Measurements from ENCODE around the gene ABCB8.
A peak's percentile ranks its signal among the peaks of the same experiment; 100 is the strongest.

Gene ABCB8

GRCh38 chr7:151078233-151079040 lies 50.2 kb downstream of the ABCB8 start (continued):
- TF ChIP-seq ZBTB49 (tag by site-specific recombination; IDR thresholded peaks at IDR 0.05; ENCODE audit: low read depth) (no peak), ZBTB20 (tag by site-specific recombination; IDR thresholded peaks at IDR 0.05) (peak; percentile 48; the same call in 1 of the 2 replicates), ZNF138 (tag by site-specific recombination; IDR thresholded peaks at IDR 0.05; ENCODE audit: borderline replicate concordance) (no peak), ZNF292 (tag by site-specific recombination; IDR thresholded peaks at IDR 0.05; ENCODE audit: borderline replicate concordance, low read depth) (no peak), ZBTB8A (tag by site-specific recombination; IDR thresholded peaks at IDR 0.05) (no peak), MYNN (tag by site-specific recombination; IDR thresholded peaks at IDR 0.05; ENCODE audit: borderline replicate concordance) (no peak), ZNF76 (tag by site-specific recombination; IDR thresholded peaks at IDR 0.05; ENCODE audit: borderline replicate concordance, low read depth) (no peak), ZNF580 (tag by site-specific recombination; IDR thresholded peaks at IDR 0.05) (no peak), YY2 (tag by site-specific recombination; IDR thresholded peaks at IDR 0.05) (no peak), PBX3 (CRISPR knock-in tag; IDR thresholded peaks at IDR 0.05) (no peak), ZNF366 (tag by site-specific recombination; conservative IDR thresholded peaks at IDR 0.05) (peak; percentile 85), ZNF416 (tag by site-specific recombination; IDR thresholded peaks at IDR 0.05) (no peak), ZFP3 (tag by site-specific recombination; IDR thresholded peaks at IDR 0.05; ENCODE audit: low read depth) (no peak), ZNF426 (tag by site-specific recombination; IDR thresholded peaks at IDR 0.05) (no peak), ZNF324 (tag by site-specific recombination; IDR thresholded peaks at IDR 0.05) (no peak), ZNF211 (tag by site-specific recombination; IDR thresholded peaks at IDR 0.05; ENCODE audit: low read depth) (no peak), ZNF664 (tag by site-specific recombination; IDR thresholded peaks at IDR 0.05) (no peak), ZNF670 (tag by site-specific recombination; IDR thresholded peaks at IDR 0.05; ENCODE audit: low read depth) (no peak), ZNF768 (tag by site-specific recombination; IDR thresholded peaks at IDR 0.05) (no peak), SP7 (tag by site-specific recombination; IDR thresholded peaks at IDR 0.05) (peak; percentile 81; the same call in 1 of the 2 replicates), ZNF214 (tag by site-specific recombination; IDR thresholded peaks at IDR 0.05; ENCODE audit: borderline replicate concordance) (no peak), ZNF623 (tag by site-specific recombination; IDR thresholded peaks at IDR 0.05) (no peak), KLF10 (tag by site-specific recombination; IDR thresholded peaks at IDR 0.05) (peak; percentile 84)
- TF ChIP-seq, protein P1, sequence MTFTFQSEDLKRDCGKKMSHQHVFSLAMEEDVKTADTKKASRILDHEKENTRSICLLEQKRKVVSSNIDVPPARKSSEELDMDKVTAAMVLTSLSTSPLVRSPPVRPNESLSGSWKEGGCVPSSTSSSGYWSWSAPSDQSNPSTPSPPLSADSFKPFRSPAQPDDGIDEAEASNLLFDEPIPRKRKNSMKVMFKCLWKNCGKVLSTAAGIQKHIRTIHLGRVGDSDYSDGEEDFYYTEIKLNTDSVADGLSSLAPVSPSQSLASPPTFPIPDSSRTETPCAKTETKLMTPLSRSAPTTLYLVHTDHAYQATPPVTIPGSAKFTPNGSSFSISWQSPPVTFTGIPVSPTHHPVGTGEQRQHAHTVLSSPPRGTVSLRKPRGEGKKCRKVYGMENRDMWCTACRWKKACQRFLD (tag by site-specific recombination; IDR thresholded peaks at IDR 0.05) = no peak
- TF ChIP-seq, protein P2, sequence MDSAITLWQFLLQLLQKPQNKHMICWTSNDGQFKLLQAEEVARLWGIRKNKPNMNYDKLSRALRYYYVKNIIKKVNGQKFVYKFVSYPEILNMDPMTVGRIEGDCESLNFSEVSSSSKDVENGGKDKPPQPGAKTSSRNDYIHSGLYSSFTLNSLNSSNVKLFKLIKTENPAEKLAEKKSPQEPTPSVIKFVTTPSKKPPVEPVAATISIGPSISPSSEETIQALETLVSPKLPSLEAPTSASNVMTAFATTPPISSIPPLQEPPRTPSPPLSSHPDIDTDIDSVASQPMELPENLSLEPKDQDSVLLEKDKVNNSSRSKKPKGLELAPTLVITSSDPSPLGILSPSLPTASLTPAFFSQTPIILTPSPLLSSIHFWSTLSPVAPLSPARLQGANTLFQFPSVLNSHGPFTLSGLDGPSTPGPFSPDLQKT (IDR thresholded peaks at IDR 0.05; ENCODE audit: borderline replicate concordance, low read depth, low read length) = no peak
- TF ChIP-seq, protein P3, sequence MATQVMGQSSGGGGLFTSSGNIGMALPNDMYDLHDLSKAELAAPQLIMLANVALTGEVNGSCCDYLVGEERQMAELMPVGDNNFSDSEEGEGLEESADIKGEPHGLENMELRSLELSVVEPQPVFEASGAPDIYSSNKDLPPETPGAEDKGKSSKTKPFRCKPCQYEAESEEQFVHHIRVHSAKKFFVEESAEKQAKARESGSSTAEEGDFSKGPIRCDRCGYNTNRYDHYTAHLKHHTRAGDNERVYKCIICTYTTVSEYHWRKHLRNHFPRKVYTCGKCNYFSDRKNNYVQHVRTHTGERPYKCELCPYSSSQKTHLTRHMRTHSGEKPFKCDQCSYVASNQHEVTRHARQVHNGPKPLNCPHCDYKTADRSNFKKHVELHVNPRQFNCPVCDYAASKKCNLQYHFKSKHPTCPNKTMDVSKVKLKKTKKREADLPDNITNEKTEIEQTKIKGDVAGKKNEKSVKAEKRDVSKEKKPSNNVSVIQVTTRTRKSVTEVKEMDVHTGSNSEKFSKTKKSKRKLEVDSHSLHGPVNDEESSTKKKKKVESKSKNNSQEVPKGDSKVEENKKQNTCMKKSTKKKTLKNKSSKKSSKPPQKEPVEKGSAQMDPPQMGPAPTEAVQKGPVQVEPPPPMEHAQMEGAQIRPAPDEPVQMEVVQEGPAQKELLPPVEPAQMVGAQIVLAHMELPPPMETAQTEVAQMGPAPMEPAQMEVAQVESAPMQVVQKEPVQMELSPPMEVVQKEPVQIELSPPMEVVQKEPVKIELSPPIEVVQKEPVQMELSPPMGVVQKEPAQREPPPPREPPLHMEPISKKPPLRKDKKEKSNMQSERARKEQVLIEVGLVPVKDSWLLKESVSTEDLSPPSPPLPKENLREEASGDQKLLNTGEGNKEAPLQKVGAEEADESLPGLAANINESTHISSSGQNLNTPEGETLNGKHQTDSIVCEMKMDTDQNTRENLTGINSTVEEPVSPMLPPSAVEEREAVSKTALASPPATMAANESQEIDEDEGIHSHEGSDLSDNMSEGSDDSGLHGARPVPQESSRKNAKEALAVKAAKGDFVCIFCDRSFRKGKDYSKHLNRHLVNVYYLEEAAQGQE (tag by site-specific recombination; IDR thresholded peaks at IDR 0.05) = no peak
- TF ChIP-seq, protein P4, sequence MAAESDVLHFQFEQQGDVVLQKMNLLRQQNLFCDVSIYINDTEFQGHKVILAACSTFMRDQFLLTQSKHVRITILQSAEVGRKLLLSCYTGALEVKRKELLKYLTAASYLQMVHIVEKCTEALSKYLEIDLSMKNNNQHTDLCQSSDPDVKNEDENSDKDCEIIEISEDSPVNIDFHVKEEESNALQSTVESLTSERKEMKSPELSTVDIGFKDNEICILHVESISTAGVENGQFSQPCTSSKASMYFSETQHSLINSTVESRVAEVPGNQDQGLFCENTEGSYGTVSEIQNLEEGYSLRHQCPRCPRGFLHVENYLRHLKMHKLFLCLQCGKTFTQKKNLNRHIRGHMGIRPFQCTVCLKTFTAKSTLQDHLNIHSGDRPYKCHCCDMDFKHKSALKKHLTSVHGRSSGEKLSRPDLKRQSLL (tag by site-specific recombination; IDR thresholded peaks at IDR 0.05) = no peak

Measured in HEK293 (cell line).